GM10266 (cell line): ENCODE results near the gene ARIH2.

Experiments used
- DNase-seq: peaks from one replicate; pipeline ENCODE4 v3.0.0; 2012; ENCODE audit errors: extremely low spot score
- CTCF ChIP-seq: IDR thresholded peaks from 2 replicates; pipeline ENCODE4 v1.5.1; 2012; ENCODE audit warnings: mild to moderate bottlenecking, low read depth; ENCODE audit not compliant: control insufficient read depth, insufficient read depth; ENCODE audit errors: missing control alignments

ARIH2 gene

DNA sequence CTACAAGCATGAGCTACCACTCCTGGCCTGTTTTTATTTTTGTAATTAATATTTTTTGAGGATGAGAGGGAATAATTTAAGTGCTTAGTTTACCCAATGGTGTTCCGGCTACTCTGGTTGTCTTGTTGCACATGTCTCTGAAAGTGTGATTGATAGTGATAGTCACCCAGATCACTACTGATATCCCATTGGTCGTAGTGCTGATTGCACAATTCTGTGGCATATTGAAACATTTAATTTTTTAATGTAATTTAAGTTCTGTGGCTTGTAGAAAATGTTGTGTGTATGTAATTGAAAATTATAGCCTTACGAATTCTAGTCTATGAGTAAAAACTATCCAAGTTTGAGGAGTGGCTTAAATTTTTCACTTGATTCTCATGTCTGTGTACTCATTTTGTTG is 11.9 kb downstream of the ARIH2 start:
- DNase-seq, result no peak
- TF ChIP-seq CTCF, result no peak

DNA sequence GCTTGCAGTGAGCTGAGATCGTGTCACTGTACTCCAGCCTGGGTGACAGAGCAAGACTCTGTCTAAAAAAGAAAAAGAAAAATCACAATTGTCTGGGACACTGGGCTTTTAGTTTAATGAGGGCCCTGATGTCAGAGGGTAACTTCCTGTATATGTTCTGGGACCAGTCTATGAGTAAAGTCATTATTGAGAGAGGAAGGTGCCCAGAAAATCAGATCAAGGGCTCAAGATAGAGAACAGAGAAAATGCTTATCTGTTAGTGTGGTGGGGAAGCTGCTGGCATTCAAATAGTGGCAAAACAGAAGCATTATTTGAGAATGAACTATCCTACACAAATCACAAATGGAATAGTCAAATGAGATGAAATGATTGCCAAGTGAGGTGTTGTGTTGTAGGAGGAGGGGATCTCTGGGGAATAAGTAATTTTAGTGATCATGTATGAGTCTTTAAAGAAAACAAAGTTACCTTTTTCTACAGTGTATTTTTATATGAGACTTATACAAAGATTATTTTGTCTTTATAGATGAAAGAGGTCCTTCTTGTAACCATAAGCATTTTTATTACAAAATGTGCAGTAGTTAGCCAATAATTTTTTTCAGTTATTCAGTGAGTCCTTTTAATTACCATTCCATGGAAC is 13.4 kb downstream of the ARIH2 start:
- TF ChIP-seq CTCF, result no peak

GRCh38 chr3:48934333-48934991 is 15.8 kb downstream of the ARIH2 start:
- no peak for DNase-seq
- no peak for TF ChIP-seq CTCF

More for the DNA sequence above, 13.4 kb downstream of the ARIH2 start:
- no peak for DNase-seq

DNA sequence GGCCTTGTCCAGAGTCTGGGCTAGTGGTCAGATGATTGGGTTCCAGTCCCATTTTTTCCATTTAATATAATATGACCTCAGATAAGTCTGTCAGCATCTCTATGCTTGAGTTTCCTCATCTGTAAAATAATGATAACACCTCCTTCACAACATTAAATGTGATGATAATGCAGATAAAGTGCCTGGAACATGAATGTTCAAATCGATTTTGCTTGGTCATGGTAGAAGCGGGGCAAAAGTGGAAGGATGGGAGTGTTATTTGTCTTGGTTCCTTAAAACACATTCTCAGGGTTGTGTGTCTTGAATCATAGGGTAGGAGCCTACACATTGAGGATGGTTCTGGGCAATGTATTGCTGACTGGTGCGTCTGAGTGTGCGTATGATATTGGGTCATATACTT is 16.9 kb downstream of the ARIH2 start:
- no peak for TF ChIP-seq CTCF

DNA sequence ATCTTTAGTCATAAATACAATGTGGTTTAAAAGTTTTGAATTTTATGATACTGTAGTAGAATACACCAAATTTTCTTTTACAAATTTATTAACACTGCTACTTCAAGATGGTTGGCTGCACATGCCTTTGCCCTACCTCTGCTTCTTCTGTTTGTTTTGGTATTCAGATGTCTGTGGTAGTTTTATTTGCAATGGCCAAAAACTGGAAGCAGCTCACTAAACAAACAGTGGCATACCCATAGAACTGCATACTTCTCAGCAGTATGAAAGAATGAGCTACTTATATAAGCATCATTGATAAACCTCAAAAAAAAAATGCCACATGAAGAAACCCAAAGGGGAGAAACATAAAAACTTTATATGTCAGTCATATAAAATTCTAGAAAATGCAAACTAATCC is 19.5 kb downstream of the ARIH2 start:
- DNase-seq, result no peak
- TF ChIP-seq CTCF, result no peak

More for the DNA sequence above, 16.9 kb downstream of the ARIH2 start:
- no peak for DNase-seq

DNA sequence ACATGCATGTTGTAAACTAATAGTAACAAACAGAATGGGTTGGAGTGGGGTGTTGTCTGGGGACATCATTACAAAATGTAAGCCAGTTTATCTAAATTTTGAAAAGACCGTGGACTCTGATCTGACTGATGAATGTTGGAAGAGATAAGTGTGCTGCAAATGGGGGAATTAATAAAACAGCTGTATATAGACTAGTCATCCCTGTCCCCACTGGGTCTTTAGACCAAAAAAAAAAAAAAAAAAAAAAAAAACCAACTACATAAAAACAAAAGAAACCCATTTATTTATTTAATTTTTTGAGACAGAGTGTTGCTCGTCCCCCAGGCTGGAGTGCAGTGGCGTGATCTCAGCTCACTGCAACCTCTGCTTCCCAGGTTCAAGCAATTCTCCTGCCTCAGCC is 20.0 kb downstream of the ARIH2 start:
- no peak for TF ChIP-seq CTCF
- no peak for DNase-seq

DNA sequence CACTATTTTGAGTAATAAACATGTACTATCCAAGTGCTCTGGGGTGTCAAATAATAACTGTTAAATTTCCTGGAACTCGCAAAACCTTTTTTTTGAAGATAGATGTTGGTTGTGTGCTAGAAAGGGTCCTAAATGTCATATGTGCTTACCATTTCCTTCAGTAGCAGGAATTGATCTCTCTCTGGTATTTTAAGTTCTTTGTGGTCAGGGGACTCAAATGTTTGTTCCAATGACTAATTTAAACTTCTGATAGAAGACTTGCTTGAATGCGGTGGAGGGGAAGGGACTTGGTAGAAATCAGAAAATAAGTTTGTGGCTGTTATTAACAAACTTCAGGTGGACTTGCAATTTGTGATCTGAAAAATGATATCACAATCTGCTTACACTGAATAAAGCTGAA is 26.8 kb downstream of the ARIH2 start:
- no peak for DNase-seq
- no peak for TF ChIP-seq CTCF
